Measurements from ENCODE around the gene ZDHHC9. TPM values are rescaled to one million over a fixed set of nuclear protein-coding genes. Genes with fewer than 3 reads are reported as not detected.

Gene ZDHHC9
- total RNA-seq, 4 donors from 2014 or later, result 5.4 to 17.1 (median 14.4) TPM

GRCh38 chrX:129769467-129770154 lies 74.1 kb downstream of the ZDHHC9 start:
- no peak for TF ChIP-seq CTCF (IDR thresholded peaks at IDR 0.05)
- TF ChIP-seq POLR2A (IDR thresholded peaks at IDR 0.05), result no peak
- no peak for TF ChIP-seq EP300 (IDR thresholded peaks at IDR 0.05)
- no peak for TF ChIP-seq POLR2AphosphoS5 (IDR thresholded peaks at IDR 0.05)
- H3K4me3 ChIP-seq, result no peak overlapping the region
- no peaks in the 10 kb centered on the region for H3K36me3 ChIP-seq
- no peak for ATAC-seq
- no peaks in the 10 kb centered on the region for H3K27me3 ChIP-seq
- 100% methylated on average over 1 of the region's 9 CpGs; no CpG with 5 or more reads in 1 of the 2 donors for WGBS, 2 donors (ENCODE audit: low coverage in 1 of 2)
- no peaks in the 10 kb centered on the region for H3K4me1 ChIP-seq
- H3K27ac ChIP-seq, result no peak overlapping the region
- no peaks in the 10 kb centered on the region for H3K9me3 ChIP-seq

- WGBS, 2 donors (ENCODE audit: low coverage in 1 of 2), result 81% methylated on average over 5 of the region's 8 CpGs; no CpG with 5 or more reads in 1 of the 2 donors
- Histone ChIP-seq H3K27me3 (no peaks in the 10 kb centered on the region), H3K4me1 (no peaks in the 10 kb centered on the region), H3K36me3 (no peaks in the 10 kb centered on the region), H3K9me3 (no peaks in the 10 kb centered on the region), H3K27ac (no peak overlapping the region), H3K4me3 (no peak overlapping the region)
- TF ChIP-seq CTCF (IDR thresholded peaks at IDR 0.05), result no peak
- TF ChIP-seq EP300 (IDR thresholded peaks at IDR 0.05), result no peak
- TF ChIP-seq POLR2AphosphoS5 (IDR thresholded peaks at IDR 0.05), result no peak
- TF ChIP-seq POLR2A (IDR thresholded peaks at IDR 0.05), result no peak
- ATAC-seq, result no peak
Observed at GRCh38 chrX:129768586-129769466, 74.9 kb downstream of the ZDHHC9 start.

GRCh38 chrX:129768186-129768585 lies 75.5 kb downstream of the ZDHHC9 start:
- WGBS, 2 donors (ENCODE audit: low coverage in 1 of 2), result no CpG with 5 or more reads among the region's 8 CpGs
- ATAC-seq, result no peak
- H3K4me3 ChIP-seq, result no peak overlapping the region
- no peak overlapping the region for H3K27ac ChIP-seq
- no peaks in the 10 kb centered on the region for H3K36me3 ChIP-seq
- no peaks in the 10 kb centered on the region for H3K4me1 ChIP-seq
- H3K9me3 ChIP-seq, result no peaks in the 10 kb centered on the region
- no peak for TF ChIP-seq EP300 (IDR thresholded peaks at IDR 0.05)
- no peaks in the 10 kb centered on the region for H3K27me3 ChIP-seq

GRCh38 chrX:129763666-129764065 lies 80.0 kb downstream of the ZDHHC9 start:
- H3K27me3 ChIP-seq, result no peaks in the 10 kb centered on the region
- TF ChIP-seq POLR2A (IDR thresholded peaks at IDR 0.05) (no peak), POLR2AphosphoS5 (IDR thresholded peaks at IDR 0.05) (no peak), EP300 (IDR thresholded peaks at IDR 0.05) (no peak), CTCF (IDR thresholded peaks at IDR 0.05) (no peak)
- no peak overlapping the region for H3K27ac ChIP-seq
- H3K9me3 ChIP-seq, result no peaks in the 10 kb centered on the region
- ATAC-seq, result no peak
- no peaks in the 10 kb centered on the region for H3K36me3 ChIP-seq
- no peak overlapping the region for H3K4me3 ChIP-seq
- H3K4me1 ChIP-seq, result no peaks in the 10 kb centered on the region

GRCh38 chrX:129762448-129762847 lies 81.2 kb downstream of the ZDHHC9 start:
- Histone ChIP-seq H3K4me1 (no peaks in the 10 kb centered on the region), H3K9me3 (no peaks in the 10 kb centered on the region), H3K27ac (no peak overlapping the region), H3K4me3 (no peak overlapping the region), H3K27me3 (no peaks in the 10 kb centered on the region), H3K36me3 (no peaks in the 10 kb centered on the region)
- WGBS, 2 donors (ENCODE audit: low coverage in 1 of 2), result 100% methylated on average over 3 of the region's 3 CpGs; no CpG with 5 or more reads in 1 of the 2 donors
- ATAC-seq, result no peak
- TF ChIP-seq POLR2A (IDR thresholded peaks at IDR 0.05) (no peak), EP300 (IDR thresholded peaks at IDR 0.05) (no peak), CTCF (IDR thresholded peaks at IDR 0.05) (no peak), POLR2AphosphoS5 (IDR thresholded peaks at IDR 0.05) (no peak)
